KBM-7 (cell line): Measurements from ENCODE around the gene TBX2.

ENCODE experiments used
- DNase-seq: peaks from one replicate; pipeline ENCODE4 v3.0.0-alpha.2; 2015
- in situ Hi-C: fragments of 300-500 bp; cut with MboI; formaldehyde crosslinking; loops from 2 replicates; pipeline ENCODE4 v1.14.3; 2020; ENCODE audit warnings: low sequenced_read_pairs, low pct_unique_long_range_greater_than_20kb, mixed read lengths

TBX2 gene

DNA sequence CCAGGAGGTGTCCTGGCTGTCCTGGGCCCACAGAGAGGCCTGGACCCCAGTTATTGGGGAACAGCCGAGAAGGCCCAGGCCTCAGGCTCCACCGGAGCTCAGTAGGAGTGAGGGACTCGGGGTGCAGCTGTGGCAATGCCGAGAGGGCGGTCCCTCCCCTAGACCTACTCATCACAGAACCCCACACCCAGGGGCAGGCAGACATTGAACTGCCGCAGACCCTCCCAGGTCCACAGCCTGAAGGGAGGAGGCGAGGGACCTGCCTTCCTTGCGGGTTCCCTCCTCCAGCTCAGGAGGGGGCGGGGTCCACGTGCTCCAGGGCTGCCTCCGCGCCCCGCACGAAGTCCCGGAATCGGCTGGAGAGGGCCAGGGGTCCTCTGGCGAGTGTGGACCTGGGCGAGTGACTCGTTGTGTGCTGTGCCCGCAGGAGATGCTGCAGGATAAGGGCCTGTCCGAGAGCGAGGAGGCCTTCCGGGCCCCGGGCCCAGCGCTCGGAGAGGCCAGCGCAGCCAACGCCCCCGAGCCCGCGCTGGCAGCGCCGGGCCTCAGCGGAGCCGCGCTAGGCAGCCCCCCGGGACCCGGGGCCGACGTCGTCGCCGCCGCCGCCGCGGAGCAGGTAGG lies 56.5 kb downstream of the TBX2 start:
- in situ Hi-C loops, result no loop called here
- DNase-seq, result no peak

DNA sequence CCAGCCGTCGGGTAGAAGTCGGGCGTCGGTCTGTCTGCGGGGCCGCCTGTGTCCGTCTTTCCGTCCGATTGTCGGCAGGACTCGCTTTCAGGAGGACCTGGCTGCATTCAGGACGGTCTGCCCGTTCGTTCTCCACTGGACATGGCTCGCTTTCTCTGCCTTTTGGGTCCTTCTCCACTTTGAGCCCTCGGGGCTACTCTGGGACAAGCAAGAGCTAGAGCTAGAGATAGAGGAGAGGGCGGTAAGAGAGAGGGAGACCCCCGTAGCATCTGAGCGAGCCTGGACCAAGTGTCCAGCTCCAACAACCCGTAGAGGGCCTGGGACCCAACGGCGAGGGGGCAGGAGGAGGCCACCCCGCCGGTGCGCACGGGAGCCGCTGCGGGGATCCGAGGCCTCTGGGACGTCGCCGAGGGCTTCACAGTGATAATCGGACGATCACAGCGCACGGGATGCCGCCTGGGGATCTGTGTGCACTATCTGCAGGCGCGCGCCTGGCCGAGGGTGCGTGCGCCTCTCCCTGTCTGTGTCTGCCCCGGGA lies 57.1 kb downstream of the TBX2 start:
- DNase-seq, result no peak
- in situ Hi-C loops, result no loop called here

GRCh38 chr17:61457226-61457983 lies 57.8 kb downstream of the TBX2 start:
- in situ Hi-C loops, result no loop called here
- no peak for DNase-seq

- in situ Hi-C loops, result no loop called here
- no peak for DNase-seq
These were observed 58.4 kb downstream of the TBX2 start for GRCh38 chr17:61458000-61458399.

DNA sequence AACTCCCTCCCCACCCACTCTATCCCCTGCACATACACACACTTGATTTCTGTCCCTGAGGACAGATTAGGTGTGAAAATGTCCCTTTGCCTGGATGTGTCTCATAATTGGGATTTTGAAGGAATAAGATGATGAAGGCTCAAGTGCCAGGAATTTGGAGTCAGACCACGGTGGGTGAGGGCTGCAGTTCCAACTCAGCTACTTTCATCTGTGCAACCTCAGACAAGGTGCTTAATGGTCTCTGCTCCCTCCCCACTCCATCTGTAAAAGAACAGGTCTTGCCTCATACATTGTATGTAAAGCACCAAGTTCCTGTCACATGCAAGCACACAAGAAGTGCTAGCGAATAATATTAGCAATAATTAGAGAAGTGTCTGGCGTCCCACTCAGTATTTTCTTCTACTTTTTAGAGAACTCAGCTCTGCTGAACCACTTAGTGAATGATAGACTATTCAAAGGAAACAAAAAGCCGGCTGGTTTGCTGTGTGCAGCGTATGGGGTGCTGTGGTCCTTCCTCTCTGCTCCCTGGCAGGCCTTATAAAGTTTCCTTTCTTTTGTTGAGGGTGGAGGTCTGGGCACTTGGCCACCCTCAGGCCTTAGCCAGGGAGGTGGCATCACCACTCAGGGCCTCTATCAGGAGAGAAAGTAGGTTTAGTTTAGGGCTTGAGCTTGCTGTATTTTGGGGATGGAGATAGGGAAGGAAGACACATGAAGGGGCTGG lies 58.9 kb downstream of the TBX2 start:
- in situ Hi-C loops, result no loop called here
- no peak for DNase-seq
